NT2/D1 (cell line): Measurements from ENCODE around the gene LRTM2.

Experiments
- YY1 ChIP-seq: IDR thresholded peaks from 2 replicates; pipeline ENCODE4 v1.6.1; 2011; ENCODE audit not compliant: insufficient read length, insufficient read depth
- ZNF274 ChIP-seq: IDR thresholded peaks from 2 replicates; pipeline ENCODE4 v1.6.1; 2011; ENCODE audit warnings: mild to moderate bottlenecking, low read depth, low read length

DNA sequence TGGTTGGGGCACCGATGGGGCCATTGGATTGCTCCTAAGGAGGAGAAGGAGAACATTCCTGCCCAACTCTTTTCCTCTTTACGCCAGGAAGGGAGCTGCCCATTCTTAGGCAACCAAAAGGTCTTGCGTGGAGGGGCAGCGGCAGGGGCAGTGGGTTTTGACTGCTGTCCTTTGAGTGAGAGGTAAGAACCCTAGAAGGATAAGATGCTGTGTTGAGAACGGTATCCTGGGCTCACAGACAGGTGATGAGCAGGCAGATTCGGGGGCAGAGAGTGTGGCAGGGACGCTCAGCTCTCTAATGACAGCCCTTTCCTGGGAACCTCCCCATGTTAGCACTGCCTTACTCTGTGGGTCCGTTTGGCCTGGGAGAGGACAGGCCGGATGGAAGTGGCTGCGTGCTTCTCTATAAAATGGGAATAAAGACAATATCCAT lies 13.2 kb downstream of the LRTM2 start:
- TF ChIP-seq YY1 (no peak), ZNF274 (no peak)
